Neural cell (in vitro differentiated cells): ENCODE data around the gene LRRC61. TPM values are rescaled to one million over a fixed set of nuclear protein-coding genes. Genes with fewer than 3 reads are reported as not detected.

Experiments used
- H2AFZ ChIP-seq: fragments of 200-600, 300-800 bp; sonication (generic), shearing (Covaris generic); 2 replicates; pipeline ENCODE4 v1.6.0; 2014; ENCODE audit warnings: low read depth, mild to moderate bottlenecking, antibody characterized with exemption, low read length, moderate library complexity
- H3F3A ChIP-seq: fragments of 200-600 bp; shearing (Covaris generic); 2 replicates; pipeline ENCODE4 v1.6.1; 2016; ENCODE audit warnings: mild to moderate bottlenecking, moderate library complexity, mixed read lengths, antibody characterized with exemption, low read length; ENCODE audit not compliant: insufficient read depth, poor library complexity, severe bottlenecking
- H3K27ac ChIP-seq: fragments of 200-600, 300-800 bp; sonication (generic), shearing (Covaris generic); 2 replicates; pipeline ENCODE4 v1.5.1; 2014; ENCODE audit warnings: mild to moderate bottlenecking, low read length, moderate library complexity
- H3K27me3 ChIP-seq: fragments of 300-800, 200-600 bp; sonication (generic), shearing (Covaris generic); 2 replicates; pipeline ENCODE4 v1.6.0; 2014; ENCODE audit warnings: mild to moderate bottlenecking, low read depth, low read length, moderate library complexity; ENCODE audit not compliant: insufficient read depth
- H3K36me3 ChIP-seq: fragments of 300-800, 200-600 bp; sonication (generic), shearing (Covaris generic); 2 replicates; pipeline ENCODE4 v1.5.1; 2014; ENCODE audit warnings: mild to moderate bottlenecking, antibody characterized with exemption, low read length, moderate library complexity; ENCODE audit not compliant: insufficient read depth
- H3K4me2 ChIP-seq: fragments of 300-800, 200-600 bp; sonication (generic), shearing (Covaris generic); 2 replicates; pipeline ENCODE4 v1.6.0; 2014; ENCODE audit warnings: mild to moderate bottlenecking, low read length
- H3K4me3 ChIP-seq: fragments of 300-800, 200-600 bp; sonication (generic), shearing (Covaris generic); 2 replicates; pipeline ENCODE4 v1.5.1; 2014; ENCODE audit warnings: mild to moderate bottlenecking, low read length, moderate library complexity
- H3K79me2 ChIP-seq: fragments of 200-600 bp; shearing (Covaris generic); replicated peaks from 2 replicates; pipeline ENCODE4 v1.6.0; 2014; ENCODE audit warnings: mild to moderate bottlenecking, low read length, moderate library complexity; ENCODE audit not compliant: insufficient read depth
- H3K9ac ChIP-seq: fragments of 300-800, 200-600 bp; sonication (generic), shearing (Covaris generic); 2 replicates; pipeline ENCODE4 v1.6.1; 2016; ENCODE audit warnings: mild to moderate bottlenecking, low read length, mixed read lengths
- H3K9me2 ChIP-seq: fragments of 200-600 bp; shearing (Covaris generic); 2 replicates; pipeline ENCODE4 v1.6.1; 2016; ENCODE audit warnings: mild to moderate bottlenecking, low read length, mixed read lengths; ENCODE audit not compliant: insufficient read depth
- H3K9me3 ChIP-seq: fragments of 200-600, 300-800 bp; sonication (generic), shearing (Covaris generic); 2 replicates; pipeline ENCODE4 v1.6.1; 2016; ENCODE audit warnings: mild to moderate bottlenecking, mixed run types, low read length, moderate library complexity, mixed read lengths
- H4K20me1 ChIP-seq: fragments of 200-600 bp; shearing (Covaris generic); 2 replicates; pipeline ENCODE4 v1.6.1; 2016; ENCODE audit warnings: mild to moderate bottlenecking, mixed run types; ENCODE audit not compliant: insufficient read depth
- EP300 ChIP-seq: fragments of 450-650 bp; conservative IDR thresholded peaks from 2 replicates; pipeline ENCODE4 v1.6.1; 2014; ENCODE audit warnings: antibody characterized with exemption, mild to moderate bottlenecking, moderate library complexity; ENCODE audit not compliant: poor library complexity, severe bottlenecking
- EZH2 ChIP-seq: fragments of 200-600, 300-800 bp; shearing (Covaris generic), sonication (generic); IDR thresholded peaks from 2 replicates; pipeline ENCODE4 v1.6.1; 2014; ENCODE audit warnings: antibody characterized with exemption, low read length, borderline replicate concordance, mild to moderate bottlenecking; ENCODE audit not compliant: insufficient read depth, poor library complexity, severe bottlenecking
- MXI1 ChIP-seq: fragments of 450-650 bp; conservative IDR thresholded peaks from 2 replicates; pipeline ENCODE4 v1.6.1; 2014; ENCODE audit warnings: antibody characterized with exemption, mild to moderate bottlenecking; ENCODE audit not compliant: poor library complexity, severe bottlenecking
- POLR2AphosphoS5 ChIP-seq: IDR thresholded peaks from 2 replicates; pipeline ENCODE4 v1.6.1; 2012
- RAD21 ChIP-seq: fragments of 450-650 bp; conservative IDR thresholded peaks from 2 replicates; pipeline ENCODE4 v1.6.1; 2014; ENCODE audit warnings: antibody characterized with exemption, mild to moderate bottlenecking, moderate library complexity
- SMC3 ChIP-seq: fragments of 450-650 bp; conservative IDR thresholded peaks from 2 replicates; pipeline ENCODE4 v1.6.1; 2014; ENCODE audit warnings: antibody characterized with exemption, mild to moderate bottlenecking, moderate library complexity; ENCODE audit not compliant: poor library complexity
- TAF1 ChIP-seq: IDR thresholded peaks from 2 replicates; pipeline ENCODE4 v1.6.1; 2012; ENCODE audit warnings: low read depth
- polyA plus RNA-seq: library from polyadenylated mRNA; depleted of rRNA; stranded (reverse); fragments of >200 nt; gene quantifications from 2 replicates; pipeline ENCODE4 v1.2.3, GENCODE V29; 2014
- TF ChIP-seq, protein P1 (sequence below): IDR thresholded peaks from 2 replicates; pipeline ENCODE4 v1.6.1; 2012; ENCODE audit warnings: borderline replicate concordance
- TF ChIP-seq, protein P2 (sequence below): fragments of 450-650 bp; IDR thresholded peaks from 2 replicates; pipeline ENCODE4 v1.5.1; 2014; ENCODE audit warnings: antibody characterized with exemption, mild to moderate bottlenecking, moderate library complexity; ENCODE audit not compliant: poor library complexity, severe bottlenecking

Gene LRRC61
- polyA plus RNA-seq, 1 donor from 2014 or later = 5.0 TPM

GRCh38 chr7:150355666-150356059 lies 32.5 kb downstream of the LRRC61 start:
- Histone ChIP-seq H3K4me3 (no peak overlapping the region), H3K9me2 (no peaks in the 10 kb centered on the region), H3K4me2 (no peak overlapping the region), H3K9me3 (no peaks in the 10 kb centered on the region), H3K9ac (no peak overlapping the region), H3F3A (no peaks in the 10 kb centered on the region), H4K20me1 (no peaks in the 10 kb centered on the region), H3K27me3 (no peaks in the 10 kb centered on the region), H3K36me3 (no peaks in the 10 kb centered on the region), H2AFZ (no peak overlapping the region), H3K79me2 (no peaks in the 10 kb centered on the region), H3K27ac (no peak overlapping the region)
- TF ChIP-seq EZH2 (no peak), MXI1 (no peak), POLR2AphosphoS5 (no peak), EP300 (no peak), RAD21 (no peak), TAF1 (no peak), SMC3 (no peak)
- TF ChIP-seq, protein P1, sequence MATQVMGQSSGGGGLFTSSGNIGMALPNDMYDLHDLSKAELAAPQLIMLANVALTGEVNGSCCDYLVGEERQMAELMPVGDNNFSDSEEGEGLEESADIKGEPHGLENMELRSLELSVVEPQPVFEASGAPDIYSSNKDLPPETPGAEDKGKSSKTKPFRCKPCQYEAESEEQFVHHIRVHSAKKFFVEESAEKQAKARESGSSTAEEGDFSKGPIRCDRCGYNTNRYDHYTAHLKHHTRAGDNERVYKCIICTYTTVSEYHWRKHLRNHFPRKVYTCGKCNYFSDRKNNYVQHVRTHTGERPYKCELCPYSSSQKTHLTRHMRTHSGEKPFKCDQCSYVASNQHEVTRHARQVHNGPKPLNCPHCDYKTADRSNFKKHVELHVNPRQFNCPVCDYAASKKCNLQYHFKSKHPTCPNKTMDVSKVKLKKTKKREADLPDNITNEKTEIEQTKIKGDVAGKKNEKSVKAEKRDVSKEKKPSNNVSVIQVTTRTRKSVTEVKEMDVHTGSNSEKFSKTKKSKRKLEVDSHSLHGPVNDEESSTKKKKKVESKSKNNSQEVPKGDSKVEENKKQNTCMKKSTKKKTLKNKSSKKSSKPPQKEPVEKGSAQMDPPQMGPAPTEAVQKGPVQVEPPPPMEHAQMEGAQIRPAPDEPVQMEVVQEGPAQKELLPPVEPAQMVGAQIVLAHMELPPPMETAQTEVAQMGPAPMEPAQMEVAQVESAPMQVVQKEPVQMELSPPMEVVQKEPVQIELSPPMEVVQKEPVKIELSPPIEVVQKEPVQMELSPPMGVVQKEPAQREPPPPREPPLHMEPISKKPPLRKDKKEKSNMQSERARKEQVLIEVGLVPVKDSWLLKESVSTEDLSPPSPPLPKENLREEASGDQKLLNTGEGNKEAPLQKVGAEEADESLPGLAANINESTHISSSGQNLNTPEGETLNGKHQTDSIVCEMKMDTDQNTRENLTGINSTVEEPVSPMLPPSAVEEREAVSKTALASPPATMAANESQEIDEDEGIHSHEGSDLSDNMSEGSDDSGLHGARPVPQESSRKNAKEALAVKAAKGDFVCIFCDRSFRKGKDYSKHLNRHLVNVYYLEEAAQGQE = no peak
- TF ChIP-seq, protein P2, sequence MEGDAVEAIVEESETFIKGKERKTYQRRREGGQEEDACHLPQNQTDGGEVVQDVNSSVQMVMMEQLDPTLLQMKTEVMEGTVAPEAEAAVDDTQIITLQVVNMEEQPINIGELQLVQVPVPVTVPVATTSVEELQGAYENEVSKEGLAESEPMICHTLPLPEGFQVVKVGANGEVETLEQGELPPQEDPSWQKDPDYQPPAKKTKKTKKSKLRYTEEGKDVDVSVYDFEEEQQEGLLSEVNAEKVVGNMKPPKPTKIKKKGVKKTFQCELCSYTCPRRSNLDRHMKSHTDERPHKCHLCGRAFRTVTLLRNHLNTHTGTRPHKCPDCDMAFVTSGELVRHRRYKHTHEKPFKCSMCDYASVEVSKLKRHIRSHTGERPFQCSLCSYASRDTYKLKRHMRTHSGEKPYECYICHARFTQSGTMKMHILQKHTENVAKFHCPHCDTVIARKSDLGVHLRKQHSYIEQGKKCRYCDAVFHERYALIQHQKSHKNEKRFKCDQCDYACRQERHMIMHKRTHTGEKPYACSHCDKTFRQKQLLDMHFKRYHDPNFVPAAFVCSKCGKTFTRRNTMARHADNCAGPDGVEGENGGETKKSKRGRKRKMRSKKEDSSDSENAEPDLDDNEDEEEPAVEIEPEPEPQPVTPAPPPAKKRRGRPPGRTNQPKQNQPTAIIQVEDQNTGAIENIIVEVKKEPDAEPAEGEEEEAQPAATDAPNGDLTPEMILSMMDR = no peak

DNA sequence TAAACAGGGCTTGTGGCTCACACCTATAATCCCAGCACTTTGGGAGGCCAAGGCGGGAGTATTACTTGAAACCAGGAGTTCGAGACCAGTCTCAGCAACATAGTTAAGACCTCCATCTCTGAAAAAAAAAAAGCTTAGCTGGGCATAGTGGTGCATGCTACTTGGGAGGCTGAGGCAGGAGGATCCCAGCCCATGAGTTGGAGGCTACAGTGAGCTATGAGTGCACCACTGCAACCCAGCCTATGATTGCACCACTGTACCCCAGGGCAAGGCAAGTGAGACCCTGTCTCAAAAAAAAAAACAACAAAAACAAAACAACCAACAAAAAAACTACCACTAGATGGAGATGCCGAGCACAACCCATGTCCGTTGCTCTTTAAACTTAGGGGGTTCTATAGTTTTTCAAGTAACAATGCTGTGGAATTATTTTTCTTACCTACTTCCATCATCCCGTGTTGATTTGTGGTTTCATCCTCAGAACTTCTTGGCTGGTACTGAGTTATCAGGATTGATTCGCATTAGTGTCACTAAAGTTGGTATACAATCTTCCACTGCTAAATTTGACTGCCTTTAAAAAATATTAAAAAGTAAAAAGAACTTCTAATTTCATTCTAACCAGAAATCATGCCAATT lies 33.2 kb downstream of the LRRC61 start:
- Histone ChIP-seq H3K36me3 (no peaks in the 10 kb centered on the region), H3K9me2 (no peaks in the 10 kb centered on the region), H3K4me2 (no peak overlapping the region), H3K4me3 (no peak overlapping the region), H3K9ac (no peak overlapping the region), H3K79me2 (no peaks in the 10 kb centered on the region), H3K27me3 (no peaks in the 10 kb centered on the region), H3K9me3 (no peaks in the 10 kb centered on the region), H4K20me1 (no peaks in the 10 kb centered on the region), H3F3A (no peaks in the 10 kb centered on the region), H3K27ac (no peak overlapping the region), H2AFZ (no peak overlapping the region)
- TF ChIP-seq MXI1 = no peak
- TF ChIP-seq, protein P2 = peak; percentile 63
- TF ChIP-seq SMC3 = peak; percentile 60
- peak; percentile 40 for TF ChIP-seq RAD21
